ENCODE measurements around the gene ABLIM1.

Gene ABLIM1

DNA sequence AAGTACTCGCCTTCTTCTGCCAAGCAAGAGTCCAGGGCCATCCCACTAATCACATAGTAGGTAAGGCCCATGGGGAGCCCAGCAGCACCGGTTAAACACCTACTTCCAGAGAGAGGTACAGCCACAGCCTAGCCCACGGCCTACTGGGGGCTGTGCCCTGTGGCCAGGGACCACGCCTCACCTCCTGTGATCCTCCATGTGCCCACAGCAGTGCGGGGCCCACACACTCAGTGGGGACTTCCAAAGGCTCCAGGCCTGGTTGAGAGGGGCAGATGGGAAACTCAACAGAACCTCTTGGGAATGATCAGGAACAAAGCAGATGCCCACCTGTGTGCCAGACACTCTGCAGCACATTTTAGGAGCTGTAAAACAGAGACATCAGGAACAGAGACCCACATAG, 273.5 kb downstream of the ABLIM1 start:
- H3K4me3 ChIP-seq (ENCODE audit: low read depth, low read length) = no peak overlapping the region
- no peak for TF ChIP-seq CTCF (IDR thresholded peaks at IDR 0.05; ENCODE audit: insufficient read depth, low read depth, low read length, missing control alignments)
- DNase-seq (ENCODE audit: low read depth) = no peak

DNA sequence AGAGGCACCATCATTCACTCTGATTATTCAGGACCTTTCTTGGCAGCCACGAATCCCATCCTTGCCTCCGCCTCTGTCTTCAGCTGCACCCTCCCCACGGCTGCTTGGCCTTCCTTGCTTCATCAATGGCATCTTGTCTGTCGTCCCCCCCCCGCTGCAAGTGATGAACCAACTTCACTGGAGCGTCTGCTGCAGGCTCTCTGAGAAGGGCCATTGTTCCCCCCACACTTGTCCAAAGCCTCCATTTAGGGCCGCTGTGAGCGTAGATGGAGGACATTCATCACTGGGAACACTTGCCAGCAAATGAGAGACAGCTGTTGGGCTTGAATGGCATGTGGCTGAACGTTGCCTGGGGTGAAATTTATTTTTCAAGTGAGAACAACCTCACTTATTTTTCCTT, 273.9 kb downstream of the ABLIM1 start:
- DNase-seq (ENCODE audit: low read depth) = no peak
- H3K4me3 ChIP-seq (ENCODE audit: low read depth, low read length) = no peak overlapping the region
- TF ChIP-seq CTCF (IDR thresholded peaks at IDR 0.05; ENCODE audit: insufficient read depth, low read depth, low read length, missing control alignments) = no peak

Measured in GM12865 (cell line).